Parathyroid adenoma (tissue), 2 donors: Measurements from ENCODE around the gene CGREF1.

ENCODE experiments used
- H2AFZ ChIP-seq: fragments of 300-600 bp; sonication (generic); one replicate; pipeline ENCODE4 v1.7.0; 2017; ENCODE audit warnings: antibody characterized with exemption, mild to moderate bottlenecking
- H3K27ac ChIP-seq: fragments of 300-600 bp; sonication (generic); one replicate; pipeline ENCODE4 v1.7.0; 2017
- H3K27me3 ChIP-seq: fragments of 300-600 bp; sonication (generic); one replicate; pipeline ENCODE4 v1.7.0; 2017; ENCODE audit warnings: low read length; ENCODE audit not compliant: control insufficient read depth, insufficient read depth
- H3K36me3 ChIP-seq: fragments of 300-600 bp; sonication (generic); one replicate; pipeline ENCODE4 v1.7.0; 2017; ENCODE audit warnings: low read length; ENCODE audit not compliant: control insufficient read depth, insufficient read depth
- H3K4me1 ChIP-seq: fragments of 300-600 bp; sonication (generic); one replicate; pipeline ENCODE4 v1.7.0; 2017; ENCODE audit warnings: control low read depth
- H3K4me2 ChIP-seq: fragments of 300-600 bp; sonication (generic); one replicate; pipeline ENCODE4 v1.7.0; 2017; ENCODE audit warnings: low read length
- H3K4me3 ChIP-seq: fragments of 300-600 bp; sonication (generic); one replicate; pipeline ENCODE4 v1.7.0; 2017; ENCODE audit warnings: low read depth, low read length
- H3K79me2 ChIP-seq: fragments of 300-600 bp; sonication (generic); one replicate; pipeline ENCODE4 v1.7.0; 2017; ENCODE audit warnings: control low read depth
- H3K9ac ChIP-seq: fragments of 300-600 bp; sonication (generic); one replicate; pipeline ENCODE4 v1.7.0; 2017; ENCODE audit warnings: mild to moderate bottlenecking
- H3K9me3 ChIP-seq: fragments of 300-600 bp; sonication (generic); one replicate; pipeline ENCODE4 v1.7.0; 2017; ENCODE audit warnings: low read length; ENCODE audit not compliant: control insufficient read depth
- TF ChIP-seq, protein P1 (sequence below): fragments of 300-600 bp; sonication (generic); IDR thresholded peaks from one replicate; pipeline ENCODE4 v1.7.0; 2017; ENCODE audit warnings: antibody characterized with exemption, mild to moderate bottlenecking
- donor health status: primary hyperparathyroidism.

CGREF1 gene

DNA sequence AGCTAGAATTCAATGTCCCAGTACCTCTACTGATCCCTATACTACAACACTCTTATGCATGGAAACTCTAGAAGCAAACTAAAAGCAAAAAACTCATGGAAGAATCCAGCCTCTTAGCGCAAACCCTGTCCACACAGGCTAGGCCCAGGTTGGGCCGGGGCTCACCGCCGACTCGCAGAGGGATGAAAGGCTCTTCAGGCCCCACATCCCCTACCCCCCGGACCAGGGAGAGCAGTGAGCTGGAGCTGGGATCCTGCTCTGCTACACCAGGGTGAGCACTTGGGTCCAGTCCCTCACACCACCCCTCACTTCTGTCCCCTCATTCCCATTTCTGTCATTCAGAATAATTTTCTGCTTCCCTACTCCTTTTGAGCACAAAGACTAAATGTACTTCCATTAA lies 49.5 kb downstream of the CGREF1 start:
- Histone ChIP-seq H2AFZ (no peak overlapping the region), H3K9me3 (no peaks in the 10 kb centered on the region), H3K27ac (no peak overlapping the region), H3K36me3 (no peaks in the 10 kb centered on the region), H3K4me3 (no peak overlapping the region), H3K79me2 (peaks cover 22% of the 10 kb centered on the region), H3K4me2 (no peak overlapping the region), H3K27me3 (no peaks in the 10 kb centered on the region), H3K9ac (no peak overlapping the region), H3K4me1 (peaks cover 12% of the 10 kb centered on the region)
- TF ChIP-seq, protein P1, sequence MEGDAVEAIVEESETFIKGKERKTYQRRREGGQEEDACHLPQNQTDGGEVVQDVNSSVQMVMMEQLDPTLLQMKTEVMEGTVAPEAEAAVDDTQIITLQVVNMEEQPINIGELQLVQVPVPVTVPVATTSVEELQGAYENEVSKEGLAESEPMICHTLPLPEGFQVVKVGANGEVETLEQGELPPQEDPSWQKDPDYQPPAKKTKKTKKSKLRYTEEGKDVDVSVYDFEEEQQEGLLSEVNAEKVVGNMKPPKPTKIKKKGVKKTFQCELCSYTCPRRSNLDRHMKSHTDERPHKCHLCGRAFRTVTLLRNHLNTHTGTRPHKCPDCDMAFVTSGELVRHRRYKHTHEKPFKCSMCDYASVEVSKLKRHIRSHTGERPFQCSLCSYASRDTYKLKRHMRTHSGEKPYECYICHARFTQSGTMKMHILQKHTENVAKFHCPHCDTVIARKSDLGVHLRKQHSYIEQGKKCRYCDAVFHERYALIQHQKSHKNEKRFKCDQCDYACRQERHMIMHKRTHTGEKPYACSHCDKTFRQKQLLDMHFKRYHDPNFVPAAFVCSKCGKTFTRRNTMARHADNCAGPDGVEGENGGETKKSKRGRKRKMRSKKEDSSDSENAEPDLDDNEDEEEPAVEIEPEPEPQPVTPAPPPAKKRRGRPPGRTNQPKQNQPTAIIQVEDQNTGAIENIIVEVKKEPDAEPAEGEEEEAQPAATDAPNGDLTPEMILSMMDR: no peak

DNA sequence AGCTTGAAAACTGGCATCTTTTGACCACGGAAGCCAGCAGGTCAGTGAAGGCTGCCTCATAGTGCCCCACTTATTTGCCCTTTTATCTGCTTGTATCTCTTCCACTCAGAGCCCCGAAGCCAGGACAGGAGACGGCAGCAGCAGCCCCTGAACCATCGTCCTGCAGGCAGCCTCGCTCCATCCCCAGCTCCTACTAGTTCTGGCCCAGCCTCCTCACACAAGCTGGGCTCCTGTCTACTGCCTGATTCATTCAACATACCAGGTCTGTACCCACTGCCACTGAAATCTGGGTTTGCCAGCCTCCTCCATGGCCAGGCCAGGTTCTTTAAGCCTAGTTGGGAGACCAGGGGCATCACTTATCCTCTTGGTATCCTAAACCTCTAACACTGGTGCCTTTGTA lies 51.5 kb downstream of the CGREF1 start:
- no peaks in the 10 kb centered on the region for H3K9me3 ChIP-seq
- H3K9ac ChIP-seq: no peak overlapping the region
- no peak overlapping the region for H3K4me3 ChIP-seq
- H3K4me1 ChIP-seq: peaks cover 12% of the 10 kb centered on the region
- no peak overlapping the region for H3K4me2 ChIP-seq
- peaks cover 22% of the 10 kb centered on the region for H3K79me2 ChIP-seq
- no peaks in the 10 kb centered on the region for H3K36me3 ChIP-seq
- H3K27ac ChIP-seq: no peak overlapping the region
- TF ChIP-seq, protein P1: no peak
- no peaks in the 10 kb centered on the region for H3K27me3 ChIP-seq
- no peak overlapping the region for H2AFZ ChIP-seq

DNA sequence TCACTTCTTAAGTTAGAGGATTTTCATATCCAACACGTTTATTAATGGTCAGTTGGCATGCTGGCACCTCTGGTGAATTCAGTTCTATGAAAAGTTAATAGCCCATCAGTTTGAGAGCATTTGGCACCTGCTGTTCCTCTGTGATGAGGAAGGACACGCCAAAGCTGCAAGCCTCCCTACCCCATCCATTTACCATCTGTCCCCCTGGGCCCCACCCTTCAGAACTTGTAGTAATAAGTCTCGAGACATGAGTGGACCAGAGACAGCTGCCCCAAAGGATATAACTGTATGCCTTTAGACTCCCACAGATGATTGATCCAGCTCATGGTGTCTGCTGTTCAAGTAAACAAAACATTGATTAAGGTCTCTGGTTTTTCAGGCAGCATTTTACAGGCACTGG lies 53.8 kb downstream of the CGREF1 start:
- H3K4me1 ChIP-seq: peaks cover 8% of the 10 kb centered on the region
- no peak overlapping the region for H2AFZ ChIP-seq
- H3K27me3 ChIP-seq: no peaks in the 10 kb centered on the region
- peaks cover 19% of the 10 kb centered on the region for H3K79me2 ChIP-seq
- no peaks in the 10 kb centered on the region for H3K36me3 ChIP-seq
- H3K4me2 ChIP-seq: no peak overlapping the region
- no peak overlapping the region for H3K27ac ChIP-seq
- no peak overlapping the region for H3K4me3 ChIP-seq
- H3K9ac ChIP-seq: no peak overlapping the region
- TF ChIP-seq, protein P1: no peak
- no peaks in the 10 kb centered on the region for H3K9me3 ChIP-seq

DNA sequence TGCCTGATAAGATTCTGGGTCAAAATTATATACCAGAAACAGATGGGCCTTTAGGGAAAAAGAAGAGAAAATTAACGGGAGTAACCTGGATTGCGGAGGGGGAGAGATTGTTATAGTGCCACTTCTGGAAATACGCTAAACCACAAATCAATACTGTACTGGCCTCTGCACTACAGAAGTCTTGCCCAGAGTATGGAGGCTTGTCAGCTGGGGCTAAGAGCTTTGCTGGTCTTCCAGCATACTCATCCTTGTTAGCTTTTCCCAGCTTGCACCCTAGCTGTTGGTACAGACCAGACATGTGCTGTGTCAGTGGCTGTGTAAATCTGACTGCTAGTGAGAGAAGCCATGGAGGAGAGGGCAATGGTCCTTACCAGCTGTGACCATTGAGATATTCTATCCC lies 58.6 kb downstream of the CGREF1 start:
- Histone ChIP-seq H3K9ac (no peak overlapping the region), H3K27ac (no peak overlapping the region), H3K4me1 (no peaks in the 10 kb centered on the region), H3K9me3 (no peaks in the 10 kb centered on the region), H3K4me3 (no peak overlapping the region), H2AFZ (no peak overlapping the region), H3K4me2 (no peak overlapping the region), H3K79me2 (peaks cover 3% of the 10 kb centered on the region), H3K27me3 (no peaks in the 10 kb centered on the region), H3K36me3 (no peaks in the 10 kb centered on the region)
- TF ChIP-seq, protein P1: no peak

DNA sequence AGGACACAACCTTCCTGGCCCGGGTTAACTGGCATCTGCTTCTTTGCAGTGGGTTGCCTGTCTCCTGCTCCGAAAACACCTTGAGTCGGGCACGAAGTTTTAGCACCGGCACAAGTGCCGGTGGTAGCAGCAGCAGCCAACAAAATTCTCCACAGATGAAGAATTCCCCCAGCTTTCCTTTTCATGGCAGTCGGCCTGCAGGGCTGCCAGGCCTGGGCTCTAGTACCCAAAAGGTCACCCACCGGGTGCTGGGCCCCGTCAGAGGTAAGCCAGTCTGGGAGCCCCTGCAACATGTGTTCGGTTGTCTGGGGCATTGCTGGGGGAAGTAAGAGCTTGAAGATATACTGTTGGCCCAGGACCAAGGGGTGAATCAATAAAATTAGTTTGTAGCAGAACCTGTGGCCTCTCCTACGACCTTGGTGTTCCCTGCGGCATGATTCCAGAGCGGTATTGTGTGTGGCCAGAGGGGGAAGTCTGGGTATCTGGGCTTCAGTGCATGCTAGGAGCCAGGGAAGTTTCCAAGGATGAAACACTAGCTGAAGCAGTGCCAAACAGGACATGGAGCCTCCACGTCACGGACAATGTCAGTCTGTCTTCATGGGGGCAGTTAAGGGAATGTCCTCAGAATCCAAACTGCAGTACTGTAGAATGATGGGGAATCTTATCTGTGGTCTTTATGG lies 59.6 kb downstream of the CGREF1 start:
- TF ChIP-seq, protein P1: no peak
- H3K4me3 ChIP-seq: no peak overlapping the region
- H3K36me3 ChIP-seq: no peaks in the 10 kb centered on the region
- H2AFZ ChIP-seq: no peak overlapping the region
- no peak overlapping the region for H3K9ac ChIP-seq
- no peaks in the 10 kb centered on the region for H3K27me3 ChIP-seq
- H3K27ac ChIP-seq: no peak overlapping the region
- H3K4me2 ChIP-seq: no peak overlapping the region
- peaks cover 3% of the 10 kb centered on the region for H3K79me2 ChIP-seq
- no peaks in the 10 kb centered on the region for H3K9me3 ChIP-seq
- no peaks in the 10 kb centered on the region for H3K4me1 ChIP-seq
